NCI-H345 treated with DMSO at 0.1 percent for 48 hours (cell line): ENCODE measurements around the gene SEPTIN10.

Experiments
- DNase-seq: peaks from one replicate; lab custom pipeline; 2025; ENCODE audit not compliant: unreplicated experiment; lab: John Stamatoyannopoulos, UW

The SEPTIN10 gene

DNA sequence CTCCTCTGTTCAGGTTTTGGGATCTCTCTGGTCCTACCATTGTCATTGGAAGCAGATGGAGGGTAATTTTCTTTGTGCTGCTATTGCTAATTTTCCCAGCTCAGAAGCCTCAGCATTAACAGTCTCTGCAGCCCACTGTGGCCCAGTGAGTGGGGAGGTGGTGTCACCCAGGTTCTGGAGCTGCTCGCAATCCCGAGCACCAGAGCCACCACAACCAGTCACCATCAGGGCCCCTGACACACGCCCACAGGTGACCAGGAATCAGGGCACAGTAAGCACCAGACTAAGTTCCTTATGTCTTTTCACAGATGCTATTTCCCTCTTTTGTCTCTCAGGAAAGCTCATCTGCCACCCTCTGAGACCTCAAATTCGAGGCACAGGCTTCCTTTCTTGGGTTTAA lies 87.9 kb downstream of the SEPTIN10 start:
- no peak for DNase-seq

DNA sequence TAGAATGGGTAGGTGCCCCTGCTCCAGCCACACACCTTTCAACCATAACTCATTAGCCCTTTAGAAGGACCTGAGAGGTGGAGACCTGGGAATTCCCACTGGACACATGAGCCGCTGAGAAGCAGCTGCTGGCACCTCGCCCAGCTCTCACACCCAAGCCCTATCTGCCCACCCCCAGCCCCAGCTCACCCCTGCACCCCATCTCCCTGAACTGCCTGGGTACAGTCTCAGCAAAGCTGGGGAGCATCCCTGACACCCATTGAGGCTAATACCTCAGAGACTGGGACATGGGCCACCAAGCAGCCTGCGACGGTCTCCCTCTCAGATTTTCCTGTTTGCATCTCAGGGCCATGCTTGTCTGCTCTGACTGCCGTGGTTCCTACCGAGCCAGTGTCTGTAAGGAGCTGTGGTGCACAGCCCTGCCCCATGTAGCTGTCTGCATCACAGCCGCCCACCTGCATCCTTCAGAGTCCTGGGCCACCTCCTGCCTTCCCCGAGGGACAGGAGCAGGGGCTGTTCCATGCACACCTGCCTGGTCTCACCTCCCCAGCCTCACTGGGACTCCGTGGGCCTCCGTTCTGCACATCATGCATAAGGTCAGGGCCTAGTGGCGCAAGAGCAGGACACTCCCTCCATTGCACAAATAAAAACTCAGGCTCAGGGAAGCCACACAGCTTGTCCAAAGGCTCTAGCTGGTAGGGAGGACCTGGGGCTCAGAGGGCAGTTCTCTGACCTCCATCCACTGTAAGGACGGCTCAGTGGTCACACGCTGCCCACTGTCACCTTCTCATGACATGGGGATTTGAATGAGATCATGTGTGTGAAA lies 90.0 kb downstream of the SEPTIN10 start:
- no peak for DNase-seq

- no peak for DNase-seq
Observed at GRCh38 chr2:109523121-109523520, 90.6 kb downstream of the SEPTIN10 start.

DNA sequence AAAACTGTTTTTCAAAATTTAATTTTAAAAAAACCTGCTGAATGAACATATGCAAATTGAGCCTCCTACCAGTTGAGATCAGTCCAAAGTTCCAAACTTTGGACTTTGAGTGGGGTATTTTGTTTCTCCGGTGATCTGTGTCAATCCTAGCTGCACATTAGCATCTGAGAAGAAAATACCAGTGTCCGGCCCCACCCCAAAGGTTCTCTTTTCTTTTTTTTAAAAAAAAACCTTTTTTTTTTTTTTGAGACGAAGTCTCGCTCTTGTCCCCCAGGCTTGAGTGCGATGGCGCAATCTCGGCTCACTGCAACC lies 91.7 kb downstream of the SEPTIN10 start:
- no peak for DNase-seq

GRCh38 chr2:109521233-109522062 lies 92.3 kb downstream of the SEPTIN10 start:
- no peak for DNase-seq

DNA sequence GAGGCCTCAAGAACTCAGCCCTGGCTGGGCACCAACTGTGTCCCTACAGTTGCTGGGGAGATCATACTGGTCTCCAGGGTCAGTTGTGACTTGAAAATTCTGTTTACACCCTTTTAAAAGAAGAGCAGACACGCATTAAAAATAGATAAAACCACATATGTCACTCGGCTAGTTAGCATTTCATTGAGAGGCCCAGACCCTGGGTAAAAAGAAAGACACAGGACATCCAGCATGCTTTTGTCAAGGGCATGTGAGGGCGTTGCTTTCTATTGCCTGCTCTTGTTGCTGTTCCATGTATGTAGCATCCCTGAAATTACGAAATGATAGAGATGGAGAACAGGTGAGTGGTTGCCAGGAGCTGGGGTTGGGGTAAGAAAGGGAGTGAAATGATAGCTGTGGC lies 94.3 kb downstream of the SEPTIN10 start:
- DNase-seq: no peak

DNA sequence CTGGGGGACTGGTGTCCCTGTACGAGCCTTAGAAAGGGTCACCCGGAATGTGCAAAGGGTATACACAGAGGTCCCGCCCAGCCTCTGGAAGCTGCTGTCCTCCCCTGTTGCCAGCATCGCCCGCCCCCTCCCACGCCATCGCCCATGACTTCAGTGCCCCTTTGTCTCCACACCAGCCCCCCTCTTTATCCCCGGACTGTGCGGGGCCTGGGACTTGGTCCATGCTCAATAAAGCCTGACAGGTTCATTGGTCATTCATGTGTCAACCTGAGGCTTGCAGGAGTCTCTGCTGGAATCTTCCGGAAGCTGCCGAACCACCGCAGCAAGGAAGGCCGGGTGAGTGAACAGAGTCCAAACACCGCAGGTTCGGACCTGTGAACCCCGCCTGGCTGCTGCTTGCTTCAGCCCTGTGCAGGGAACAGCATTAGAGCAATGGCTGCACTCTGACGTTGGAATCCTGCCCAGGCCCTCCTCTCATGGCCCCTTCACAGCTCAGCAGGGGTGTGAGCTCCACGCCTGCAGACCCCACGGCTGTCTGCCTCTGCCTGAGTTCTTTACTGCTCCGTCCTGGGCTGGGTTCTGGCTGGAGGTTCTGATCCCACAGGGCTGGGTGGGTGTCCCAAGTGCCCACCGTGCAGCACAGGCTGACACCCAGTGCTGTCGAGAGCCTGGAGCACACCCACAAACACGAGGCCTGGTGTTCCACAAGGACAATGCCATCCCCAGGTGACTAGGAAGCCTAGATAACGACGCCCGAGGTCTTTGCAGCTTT lies 96.5 kb downstream of the SEPTIN10 start:
- no peak for DNase-seq

GRCh38 chr2:109516445-109517117 lies 97.2 kb downstream of the SEPTIN10 start:
- peak; percentile 21 for DNase-seq

DNA sequence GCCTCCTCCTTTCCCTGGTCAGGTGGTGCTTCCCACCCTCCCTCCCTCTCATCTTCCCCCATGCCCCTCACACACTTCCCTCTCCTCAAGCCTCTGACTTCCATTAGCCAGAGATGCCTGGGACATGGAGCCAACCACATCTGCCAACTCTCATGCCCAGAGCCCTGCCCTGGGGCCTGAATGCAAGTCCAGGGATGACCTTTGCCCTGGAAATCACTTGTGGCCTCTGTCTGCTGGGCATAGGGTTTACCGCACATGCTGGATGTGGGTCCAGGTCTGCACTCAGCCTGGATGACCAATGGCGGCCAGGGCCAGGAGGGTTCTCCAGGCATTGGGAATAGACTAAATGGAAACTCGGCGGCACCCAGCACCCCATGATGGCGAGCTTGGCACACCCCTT lies 98.9 kb downstream of the SEPTIN10 start:
- no peak for DNase-seq

GRCh38 chr2:109513749-109514588 lies 99.8 kb downstream of the SEPTIN10 start:
- DNase-seq: no peak

- DNase-seq: no peak
Observed at GRCh38 chr2:109513230-109513629, 100.5 kb downstream of the SEPTIN10 start.

DNA sequence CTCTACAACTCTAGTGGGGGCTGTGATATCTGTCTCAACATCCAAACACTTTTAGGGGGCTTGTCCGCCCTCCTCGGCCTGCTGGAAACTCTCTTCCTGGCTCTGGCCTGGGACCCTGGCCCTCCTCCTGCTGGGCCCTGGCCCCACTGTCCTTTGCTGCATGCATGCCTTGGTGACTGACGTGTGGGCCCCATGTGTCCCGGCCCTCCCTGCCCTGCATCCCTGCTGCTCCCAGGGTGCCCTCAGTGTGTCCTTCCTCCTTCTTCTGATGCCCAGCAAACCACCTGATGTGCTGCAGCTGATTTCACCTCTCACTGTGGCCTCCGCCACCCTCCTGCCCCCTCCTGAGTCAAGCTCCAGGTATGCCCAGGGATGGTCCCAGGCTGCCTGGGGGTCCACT lies 101.7 kb downstream of the SEPTIN10 start:
- DNase-seq: no peak

- DNase-seq: no peak
Observed at GRCh38 chr2:109511168-109511567, 102.6 kb downstream of the SEPTIN10 start.

DNA sequence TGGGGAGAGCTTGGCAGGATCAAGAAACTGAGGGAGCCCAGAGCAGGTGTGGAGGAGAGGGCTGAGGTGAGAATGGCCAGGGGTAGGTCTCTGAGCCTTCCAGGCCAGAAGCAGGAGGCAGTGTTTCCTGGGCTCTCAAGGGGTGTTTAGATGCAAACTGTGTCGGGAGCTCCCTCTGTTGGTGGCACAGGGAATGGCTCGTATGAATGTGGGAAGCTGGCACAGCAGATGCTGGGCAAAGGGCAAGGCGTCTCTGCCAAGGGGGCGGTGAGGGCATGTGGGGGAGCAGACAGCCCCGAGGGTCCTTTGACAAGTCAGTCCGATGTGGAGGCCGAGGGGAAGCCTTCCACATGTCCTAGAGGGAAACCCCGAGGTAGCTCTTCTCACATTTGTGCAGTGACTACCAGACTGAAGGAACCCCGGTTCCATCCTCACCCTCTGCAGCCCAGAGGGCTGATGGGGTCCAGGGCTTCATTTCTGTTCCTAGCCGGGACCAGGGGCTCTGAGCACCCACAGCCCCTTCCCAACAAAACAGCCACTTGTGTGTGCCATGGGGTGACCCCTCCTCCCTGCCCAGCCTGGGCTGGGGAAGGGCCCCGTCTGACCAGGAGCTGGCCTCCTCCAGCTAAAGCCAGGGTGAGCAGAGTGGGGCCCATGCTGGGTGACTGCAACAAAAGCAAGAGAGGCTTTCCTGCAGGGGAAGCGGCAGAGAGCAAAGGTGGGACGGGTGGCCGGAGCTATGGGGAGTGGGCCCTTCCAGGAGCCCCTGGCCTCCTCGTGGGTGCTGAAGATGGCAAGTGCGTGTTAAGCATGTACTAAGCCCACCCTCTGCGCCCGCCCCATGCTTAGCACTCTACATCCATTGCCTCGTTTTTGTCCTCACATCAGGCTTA lies 103.4 kb downstream of the SEPTIN10 start:
- DNase-seq: peak; percentile 71

DNA sequence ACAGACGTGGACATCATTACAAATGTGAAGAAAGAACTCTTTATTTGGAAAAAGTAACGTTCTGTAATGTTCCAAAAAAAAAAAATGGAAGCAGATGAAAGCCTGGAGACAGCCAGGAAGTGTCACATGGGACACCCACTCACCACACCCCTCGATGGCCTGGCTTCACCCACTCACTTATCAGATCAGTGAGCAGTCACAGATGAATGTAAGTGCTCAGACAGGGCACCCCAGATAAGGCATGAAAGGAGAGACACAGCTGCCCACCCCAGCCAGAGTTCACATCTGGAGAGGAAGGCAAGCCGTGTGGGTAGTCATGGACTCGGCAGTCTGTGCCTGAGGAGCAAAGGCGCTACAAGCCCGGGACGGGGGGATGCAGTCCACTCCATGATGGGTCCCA lies 105.2 kb downstream of the SEPTIN10 start:
- DNase-seq: no peak

- DNase-seq: no peak
Observed at GRCh38 chr2:109507828-109508227, 105.9 kb downstream of the SEPTIN10 start.

GRCh38 chr2:109507217-109507616 lies 106.5 kb downstream of the SEPTIN10 start:
- no peak for DNase-seq

DNA sequence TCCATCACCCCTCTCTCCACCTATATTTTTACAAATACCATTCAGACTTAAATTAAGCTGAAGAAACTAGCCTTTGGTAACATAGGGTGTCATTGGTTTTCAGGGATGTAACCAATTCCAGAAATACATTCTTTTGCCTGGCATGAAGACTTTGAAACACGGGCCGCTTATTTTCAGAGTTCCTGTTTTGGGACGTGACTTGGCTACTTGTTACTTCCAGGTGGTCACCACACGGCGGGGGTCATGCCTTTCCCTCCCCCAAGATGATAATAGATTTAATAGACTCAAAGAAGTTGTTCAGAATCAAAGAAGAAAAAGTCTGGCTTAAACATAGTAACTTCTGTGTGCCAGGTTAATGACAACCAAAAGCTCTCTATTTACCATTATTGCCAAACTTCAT lies 110.6 kb downstream of the SEPTIN10 start:
- no peak for DNase-seq

DNA sequence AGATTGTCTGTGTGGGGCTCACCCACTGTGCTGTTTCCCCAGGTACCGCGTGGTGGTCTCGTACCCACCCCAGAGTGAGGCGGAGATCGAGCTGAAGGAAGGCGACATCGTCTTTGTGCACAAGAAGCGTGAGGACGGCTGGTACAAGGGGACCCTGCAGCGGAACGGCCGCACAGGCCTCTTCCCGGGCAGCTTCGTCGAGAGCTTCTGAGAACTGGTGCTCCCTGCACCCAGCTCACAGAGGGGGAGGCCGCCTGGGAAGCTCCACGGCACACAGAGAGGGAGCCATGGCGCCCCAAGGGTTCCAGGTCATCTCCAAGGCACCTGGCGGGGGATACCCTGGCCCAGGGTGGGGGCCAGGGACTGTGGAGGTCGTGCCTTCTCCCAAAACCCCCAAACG lies 112.3 kb downstream of the SEPTIN10 start:
- no peak for DNase-seq
